Hematopoietic multipotent progenitor cell treated with erythropoietin and hydrocortisone succinate and interleukin-3 and kit ligand, for 4 days (in vitro differentiated cells): ENCODE results near the gene SPOPL.
"Not testable (repeated sequence)": the region's sequence is repeated elsewhere in the genome, so short reads cannot be mapped to it uniquely, and the experiment has no call there.

Experiments used
- DNase-seq: peaks from one replicate; pipeline ENCODE4 v3.0.0-alpha.2; 2015

The SPOPL gene

GRCh38 chr2:138501425-138502254 is at the start of gene SPOPL:
SPOPL (plus strand) TSS chr2:138501770; CDS start chr2:138550217, 48,447 bp downstream.
- peak; percentile 95 for DNase-seq

GRCh38 chr2:138452324-138452723 is 49.2 kb upstream of the SPOPL start:
- DNase-seq, result no peak

- no peak for DNase-seq
Measured at GRCh38 chr2:138453815-138454214, 47.8 kb upstream of the SPOPL start.

GRCh38 chr2:138454761-138455160 is 46.8 kb upstream of the SPOPL start:
- peak; percentile 72 for DNase-seq

- no peak for DNase-seq
Measured at GRCh38 chr2:138455275-138455674, 46.3 kb upstream of the SPOPL start.

- no peak for DNase-seq
Measured at GRCh38 chr2:138455691-138456090, 45.9 kb upstream of the SPOPL start.

- not testable (repeated sequence) for DNase-seq
Measured at GRCh38 chr2:138462689-138463088, 38.9 kb upstream of the SPOPL start.

GRCh38 chr2:138468617-138469016 is 33.0 kb upstream of the SPOPL start:
- DNase-seq, result no peak

GRCh38 chr2:138469411-138469810 is 32.2 kb upstream of the SPOPL start:
- peak; percentile 69 for DNase-seq

- DNase-seq, result no peak
Measured at GRCh38 chr2:138470941-138471340, 30.6 kb upstream of the SPOPL start.

GRCh38 chr2:138474100-138474825 is 27.3 kb upstream of the SPOPL start:
- DNase-seq, result peak; percentile 86

- peak; percentile 30 for DNase-seq
Measured at GRCh38 chr2:138475277-138475776, 26.2 kb upstream of the SPOPL start.

GRCh38 chr2:138476186-138476585 is 25.4 kb upstream of the SPOPL start:
- DNase-seq, result no peak

GRCh38 chr2:138476940-138477339 is 24.6 kb upstream of the SPOPL start:
- peak; percentile 28 for DNase-seq

- DNase-seq, result not testable (repeated sequence)
Measured at GRCh38 chr2:138482796-138483195, 18.8 kb upstream of the SPOPL start.

- DNase-seq, result no peak
Measured at GRCh38 chr2:138485019-138485418, 16.6 kb upstream of the SPOPL start.

GRCh38 chr2:138486363-138487198 is 15.0 kb upstream of the SPOPL start:
- peak; percentile 31 for DNase-seq

- DNase-seq, result no peak
Measured at GRCh38 chr2:138490673-138491494, 10.7 kb upstream of the SPOPL start.

- no peak for DNase-seq
Measured at GRCh38 chr2:138491495-138491862, 10.1 kb upstream of the SPOPL start.

GRCh38 chr2:138492160-138492559 is 9.4 kb upstream of the SPOPL start:
- no peak for DNase-seq

GRCh38 chr2:138493334-138493733 is 8.2 kb upstream of the SPOPL start:
- no peak for DNase-seq
